SW480 (cell line): ENCODE results near the gene ECHDC1.
"Not testable (repeated sequence)": the region's sequence is repeated elsewhere in the genome, so short reads cannot be mapped to it uniquely, and the experiment has no call there.

Source experiments
- DNase-seq: peaks from one replicate; pipeline ENCODE4 v3.0.0-alpha.2; 2016; ENCODE audit warnings: low spot score

ECHDC1 gene

DNA sequence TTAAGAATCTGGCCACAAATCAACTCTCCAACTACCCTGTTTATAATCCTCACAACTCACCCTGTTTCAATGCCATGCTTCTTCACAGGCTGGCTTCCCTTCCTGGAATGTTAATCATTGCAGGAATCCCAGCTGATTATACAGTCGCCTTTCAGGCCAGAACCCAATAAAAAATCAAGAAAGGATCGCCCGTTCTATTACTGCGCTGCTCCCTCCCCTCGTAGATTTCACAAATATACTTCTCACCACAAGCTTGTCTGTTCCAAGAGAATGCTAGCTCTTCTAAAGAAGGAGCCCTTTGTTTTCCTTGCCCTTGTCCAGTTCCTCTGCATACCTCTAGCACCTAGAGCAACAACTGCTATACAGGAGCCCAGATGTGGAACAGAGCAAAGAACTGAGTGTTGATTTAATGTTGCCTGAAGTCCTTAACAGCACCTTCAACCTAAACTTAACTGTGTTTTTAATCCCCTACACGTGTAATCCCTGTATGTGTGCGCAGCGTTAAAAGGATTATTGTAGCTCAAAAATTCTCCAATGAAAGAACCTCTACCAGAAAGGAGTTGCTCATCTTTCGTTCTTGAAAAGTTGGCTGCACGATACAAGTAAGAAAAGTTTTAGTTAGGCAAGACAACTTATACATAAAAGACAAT lies 988 bp downstream of the ECHDC1 start:
- peak; percentile 55 for DNase-seq

DNA sequence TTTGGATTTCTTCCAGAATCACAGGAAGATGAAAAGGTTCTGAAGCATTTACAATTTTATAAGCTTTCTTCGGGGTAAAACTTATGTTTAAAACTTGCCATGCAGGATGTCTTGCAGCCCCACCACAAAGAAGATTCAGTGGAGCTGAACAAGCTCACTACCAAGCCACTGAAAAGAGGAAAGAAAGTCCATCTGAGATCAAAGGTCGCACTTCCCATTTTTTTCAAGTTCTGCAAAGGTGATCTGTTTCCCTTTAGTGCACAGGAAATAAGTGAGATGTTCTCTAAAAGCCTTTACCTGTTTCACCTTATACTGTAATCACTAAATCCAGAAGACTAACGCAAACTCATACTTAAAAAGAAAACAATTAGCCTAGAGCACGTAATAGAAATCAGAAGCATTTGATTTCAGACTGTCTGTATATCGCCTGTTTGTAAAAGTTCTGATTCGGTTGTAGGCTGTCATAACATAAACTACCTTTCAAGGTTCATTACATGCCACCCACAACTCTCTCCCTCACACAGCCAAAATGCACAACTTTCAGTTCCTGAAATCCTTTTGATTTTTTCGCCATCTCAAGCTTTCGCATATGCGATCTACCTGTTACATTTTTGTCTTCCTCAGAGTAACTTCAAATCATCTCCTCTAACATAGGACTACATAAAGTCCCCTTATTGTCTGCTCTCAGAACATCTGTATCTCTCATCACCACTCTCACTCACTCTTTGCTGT lies 1.8 kb downstream of the ECHDC1 start:
- no peak for DNase-seq

DNA sequence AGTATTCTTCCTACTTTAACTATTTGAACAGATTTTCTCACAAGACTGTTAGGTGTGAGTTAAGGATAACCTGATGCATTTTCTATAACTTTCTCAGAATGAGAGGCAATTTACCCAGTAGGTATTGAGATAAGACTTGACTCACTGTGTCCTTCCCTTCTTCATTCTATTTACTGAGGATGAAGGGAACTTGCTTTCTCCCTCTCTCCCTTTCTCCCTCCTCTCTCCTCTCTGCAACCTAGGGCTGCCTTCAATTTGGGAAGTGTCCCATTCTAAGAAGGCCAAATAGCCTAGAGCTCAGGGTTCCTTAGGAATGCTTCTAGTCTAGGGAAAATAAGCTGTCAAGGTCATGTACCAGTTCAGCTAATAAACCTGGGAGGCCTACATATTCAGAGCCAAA lies 3.2 kb downstream of the ECHDC1 start:
- DNase-seq: no peak

DNA sequence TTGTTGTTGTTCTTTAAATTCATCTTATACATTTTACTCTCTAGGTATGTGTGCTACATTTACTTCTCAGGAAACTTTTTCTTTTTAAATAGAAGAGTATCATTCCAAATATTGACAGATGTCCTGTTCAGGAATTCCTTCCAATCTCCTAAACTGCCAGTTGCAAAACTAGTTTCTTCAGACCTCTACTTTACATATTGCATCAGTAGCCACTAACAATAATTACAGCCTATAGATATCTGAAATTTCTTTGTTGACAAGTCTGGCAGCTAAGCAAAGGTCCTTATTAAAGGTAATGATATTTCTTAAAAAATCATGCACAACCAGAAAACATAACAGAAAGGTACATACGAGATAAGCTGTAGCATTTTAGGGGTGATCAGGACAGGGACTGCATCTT lies 4.5 kb downstream of the ECHDC1 start:
- DNase-seq: no peak

DNA sequence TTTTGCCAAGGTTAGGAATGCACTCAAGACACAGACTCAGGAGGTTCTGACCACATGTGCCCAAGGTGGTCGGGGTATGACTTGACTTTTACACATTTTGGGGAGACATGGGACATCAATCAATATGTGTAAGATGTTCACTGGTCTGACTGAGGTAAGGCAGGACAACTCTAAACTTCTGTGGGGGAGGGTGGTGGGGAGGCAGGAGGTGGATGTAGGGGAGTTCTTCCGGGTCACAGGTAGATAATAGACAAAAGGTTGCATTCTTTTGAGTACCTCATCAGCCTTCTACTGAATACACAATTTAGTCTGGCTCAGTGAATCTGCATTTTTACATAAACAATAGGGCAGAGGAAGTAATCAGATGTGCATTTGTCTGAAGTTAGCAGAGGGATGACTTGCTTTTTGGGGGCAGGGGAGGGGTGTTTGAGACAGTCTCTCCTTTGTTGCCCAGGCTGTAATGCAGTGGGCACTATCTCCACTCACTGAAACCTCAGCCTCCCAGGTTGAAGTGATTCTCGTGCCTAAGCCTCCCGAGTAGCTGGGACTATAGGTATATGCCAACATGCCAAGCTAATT lies 10.9 kb downstream of the ECHDC1 start:
- DNase-seq: no peak

DNA sequence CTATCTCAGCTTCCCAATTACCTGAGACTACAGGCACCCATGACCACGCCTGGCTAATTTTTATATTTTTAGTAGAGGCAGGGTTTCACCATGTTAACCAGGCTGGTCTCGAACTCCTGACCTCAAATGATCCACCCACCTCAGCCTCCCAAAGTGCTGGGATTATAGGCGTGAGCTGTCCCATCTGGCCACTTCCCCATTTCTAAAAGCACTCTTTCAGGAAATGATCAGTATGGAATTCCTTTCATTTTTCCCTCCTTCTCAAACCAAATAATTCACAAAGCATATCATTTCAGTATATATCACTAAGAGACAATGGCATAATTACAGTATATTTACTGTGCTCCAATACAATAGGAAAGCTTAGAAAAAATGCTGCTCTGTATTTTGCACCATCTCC lies 12.2 kb downstream of the ECHDC1 start:
- not testable (repeated sequence) for DNase-seq

DNA sequence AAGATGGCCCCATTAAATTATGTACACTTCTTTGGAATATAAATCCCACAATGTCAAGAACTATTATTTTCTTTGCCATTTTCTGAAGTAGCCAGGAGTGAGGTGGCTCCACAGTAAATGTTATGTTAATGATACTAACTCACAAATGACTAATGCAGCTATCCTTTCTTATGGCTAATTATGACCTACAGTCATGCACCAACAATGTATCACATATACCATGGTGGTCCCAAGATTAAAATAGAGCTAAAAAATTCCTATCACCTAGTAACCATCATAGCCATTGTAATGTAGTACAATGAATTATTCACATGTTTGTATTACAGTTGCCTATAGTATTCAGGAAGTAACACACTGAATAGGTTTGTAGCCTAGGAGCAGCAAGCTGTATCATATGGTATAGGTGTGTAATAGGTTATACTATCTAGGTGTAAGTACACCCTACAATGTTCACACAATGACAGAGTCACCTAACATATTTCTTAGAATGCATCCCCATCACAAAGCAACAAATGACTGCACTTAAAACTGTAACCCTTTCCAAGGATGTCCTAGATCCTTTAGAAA lies 15.3 kb downstream of the ECHDC1 start:
- DNase-seq: no peak

DNA sequence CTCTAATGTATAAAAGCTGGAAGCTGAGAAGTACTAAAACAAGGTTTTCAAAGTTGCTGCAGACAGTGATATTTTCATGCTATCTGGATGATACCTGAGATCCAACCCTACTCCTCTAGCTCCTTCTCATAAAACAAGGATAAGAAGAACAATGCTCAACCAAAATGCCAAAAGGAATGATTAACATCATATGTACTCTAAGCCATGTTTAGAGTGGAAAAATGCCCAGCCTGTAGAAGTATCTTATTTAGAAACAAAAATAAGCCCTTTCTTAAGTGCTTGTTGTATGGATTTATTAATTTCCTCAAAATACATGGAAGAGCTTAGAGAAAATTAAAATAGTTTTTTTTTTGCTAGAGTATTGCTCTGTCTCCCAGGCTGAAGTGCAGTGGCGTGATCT lies 23.7 kb downstream of the ECHDC1 start:
- no peak for DNase-seq

DNA sequence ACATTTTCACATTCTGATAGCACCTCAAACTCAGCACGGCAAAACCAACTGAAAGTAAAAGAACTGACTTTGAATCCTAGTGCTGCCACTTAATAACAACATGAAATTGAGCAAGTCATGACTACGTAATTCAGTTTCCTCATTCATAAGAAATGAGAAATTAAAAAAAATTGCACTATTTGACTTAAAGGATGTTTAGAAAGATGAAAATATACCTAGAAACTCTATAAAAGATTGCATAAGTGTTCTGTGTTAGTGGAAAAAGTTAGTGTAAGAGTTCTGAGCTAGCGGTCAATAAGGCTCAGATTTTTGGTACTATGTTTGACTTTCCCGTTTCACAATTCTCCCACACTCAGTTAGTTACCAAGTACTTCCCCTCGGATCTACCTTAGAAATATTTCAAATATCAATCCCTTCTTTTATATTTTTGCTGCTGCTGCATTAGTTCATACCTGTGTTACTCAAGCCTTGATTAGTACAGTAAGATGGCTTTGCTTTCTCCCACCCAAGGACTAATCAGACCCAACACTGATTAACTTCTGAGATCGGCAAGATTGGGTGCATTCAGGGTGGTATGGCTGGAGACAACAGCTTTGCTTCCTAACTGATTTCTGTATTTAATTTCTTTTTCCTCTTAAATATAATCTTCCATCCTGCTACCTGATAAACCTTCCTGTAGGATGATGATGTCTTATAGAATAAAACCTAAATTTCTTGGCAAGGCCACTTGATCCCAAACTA lies 25.9 kb downstream of the ECHDC1 start:
- DNase-seq: no peak

DNA sequence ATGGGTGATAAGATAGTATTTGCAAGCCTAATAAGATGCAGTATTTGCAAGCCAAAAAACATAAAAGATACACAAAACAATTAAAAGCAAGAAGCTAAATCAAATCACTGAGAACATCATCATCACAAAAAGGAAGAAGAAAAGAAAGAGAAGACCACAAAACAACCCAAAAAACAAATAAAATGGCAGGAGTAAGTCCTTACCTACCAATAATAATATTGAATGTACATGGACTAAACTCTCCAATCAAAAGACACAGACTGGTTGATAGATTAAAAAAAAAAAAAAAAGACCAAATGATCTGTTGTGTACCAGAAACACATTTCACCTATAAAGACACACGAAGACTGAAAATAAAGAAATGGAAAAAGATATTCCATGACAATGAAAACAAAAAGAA lies 37.7 kb downstream of the ECHDC1 start:
- no peak for DNase-seq

DNA sequence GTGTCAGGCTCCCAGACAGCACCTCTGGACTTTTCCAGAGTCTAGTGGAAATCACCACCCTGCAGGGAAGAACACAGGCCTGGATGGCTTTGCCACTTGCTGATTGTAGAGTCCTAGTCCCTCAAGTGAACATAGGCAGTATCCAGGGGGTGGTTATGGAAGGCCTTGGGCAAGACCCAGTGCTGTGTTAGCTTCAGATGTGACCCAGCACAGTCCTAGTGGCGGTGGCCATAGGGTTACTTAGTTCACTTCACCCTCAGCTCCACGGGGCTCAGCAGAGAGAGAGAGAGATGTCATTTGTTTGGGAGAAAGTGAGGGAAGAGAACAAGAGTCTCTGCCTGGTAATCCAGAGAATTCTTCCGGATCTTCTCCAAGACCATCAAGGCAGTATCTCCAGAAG lies 39.5 kb downstream of the ECHDC1 start:
- DNase-seq: no peak

DNA sequence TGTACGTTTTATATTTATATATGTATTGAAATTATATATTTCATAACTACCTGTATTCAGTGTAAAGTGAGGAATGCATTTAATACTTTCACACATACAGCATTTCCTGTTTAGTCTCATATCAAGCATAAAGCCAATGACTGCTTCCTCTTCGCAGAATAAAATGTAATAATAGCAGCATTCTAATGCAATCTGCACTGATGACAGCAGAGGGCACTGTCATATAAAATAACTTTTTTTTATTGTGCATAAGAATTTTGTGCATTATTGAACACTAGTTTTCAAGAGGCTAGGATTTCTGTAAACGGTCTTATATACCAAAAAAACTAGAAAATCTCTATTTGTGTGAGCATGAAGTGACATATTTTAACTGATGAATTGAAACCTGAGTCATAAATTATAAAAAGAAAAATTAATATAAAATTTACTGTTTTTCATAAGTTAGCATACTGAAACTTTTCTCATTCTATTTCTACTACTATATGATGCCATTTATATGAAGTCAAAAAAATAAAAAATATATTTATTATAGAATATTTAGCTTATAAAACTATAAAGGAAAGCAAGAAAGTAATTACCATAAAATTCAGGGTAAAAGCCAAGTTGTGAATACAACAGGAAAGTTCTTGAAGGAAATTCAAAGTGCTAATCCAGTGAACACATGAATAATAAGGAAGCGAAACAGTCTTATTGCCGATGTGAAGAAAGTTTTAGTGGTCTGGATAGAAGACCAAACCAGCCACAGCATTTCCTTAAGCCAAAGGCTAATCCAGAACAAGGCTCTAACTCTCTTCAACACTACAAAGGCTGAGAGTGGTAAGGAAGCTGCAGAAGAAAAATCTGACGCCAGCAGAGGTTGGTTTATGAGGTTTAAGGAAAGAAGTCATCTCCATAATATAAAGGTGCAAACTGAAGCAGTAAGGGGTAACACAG lies 40.4 kb downstream of the ECHDC1 start:
- DNase-seq: peak; percentile 9

DNA sequence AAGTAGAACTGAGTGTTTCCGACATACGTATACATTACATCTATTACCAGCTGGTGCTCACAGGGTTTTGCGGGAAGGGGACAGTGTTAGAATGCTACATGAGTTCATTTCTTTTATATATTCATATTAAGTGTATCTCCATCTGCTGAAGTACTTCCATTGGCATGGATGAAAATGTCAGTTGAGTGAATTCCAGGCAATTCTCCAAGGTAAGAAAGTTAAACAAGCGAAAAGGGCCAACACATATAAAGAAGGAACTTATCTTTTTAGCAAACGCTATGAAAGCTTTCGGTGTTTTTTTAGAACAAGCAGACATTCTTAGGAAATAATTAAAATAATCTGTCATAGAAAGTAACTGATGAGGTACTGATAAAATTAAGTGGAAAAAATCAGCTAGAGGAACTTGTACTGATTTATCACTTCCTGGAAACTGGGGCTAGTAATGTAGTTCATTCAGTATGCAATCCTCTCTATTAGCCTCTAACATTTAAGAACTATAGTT lies 42.2 kb downstream of the ECHDC1 start:
- no peak for DNase-seq

DNA sequence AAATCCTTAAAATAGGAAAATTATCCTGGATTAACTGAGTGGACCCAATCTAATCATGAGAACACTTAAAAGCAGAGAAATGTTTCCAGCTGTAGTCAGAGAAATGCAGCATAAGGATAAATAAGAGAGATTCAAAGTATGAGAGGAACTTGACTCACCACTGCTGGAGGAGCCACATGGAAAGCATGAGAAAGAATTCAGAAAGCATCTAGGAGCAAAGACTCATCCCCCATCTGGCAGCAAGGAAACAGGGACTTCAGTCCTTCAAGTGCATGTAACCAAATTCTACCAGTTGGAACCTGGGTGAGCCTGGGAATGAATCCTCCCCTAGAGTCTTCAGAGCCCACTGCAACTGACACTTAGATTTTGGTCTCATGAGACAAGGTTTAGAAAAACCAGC lies 43.0 kb downstream of the ECHDC1 start:
- DNase-seq: no peak

DNA sequence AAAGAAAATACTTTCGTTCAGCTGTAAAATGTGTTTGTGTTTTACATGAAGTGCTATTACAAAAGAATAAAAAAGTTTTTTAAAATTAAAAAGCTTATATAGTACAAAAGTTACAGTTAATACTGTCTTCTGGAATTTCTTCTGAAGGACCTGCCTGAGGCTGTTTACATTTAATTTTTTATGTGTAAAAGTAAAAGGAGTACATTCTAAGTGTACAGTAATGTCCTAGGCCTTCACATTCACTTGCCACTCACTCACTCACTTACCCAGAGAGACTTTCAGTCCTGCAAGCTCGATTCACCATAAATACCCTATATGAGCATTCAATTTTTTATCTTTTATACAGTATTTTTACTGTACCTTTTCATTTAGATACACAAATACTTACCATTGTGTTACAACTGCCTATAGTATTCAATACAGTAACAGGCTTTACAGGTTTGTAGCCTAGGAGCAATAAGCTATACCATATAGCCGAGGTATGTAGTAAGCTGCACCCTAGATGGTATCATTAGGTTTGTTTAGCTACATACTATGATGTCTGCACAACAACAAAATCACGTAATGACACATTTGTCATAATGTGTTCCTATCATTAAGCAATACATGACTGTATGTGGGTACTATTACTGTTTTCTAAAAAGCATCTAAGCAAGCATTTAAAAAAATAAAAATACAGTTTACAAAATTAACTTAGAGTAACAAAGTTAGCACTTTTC lies 43.7 kb downstream of the ECHDC1 start:
- DNase-seq: no peak

DNA sequence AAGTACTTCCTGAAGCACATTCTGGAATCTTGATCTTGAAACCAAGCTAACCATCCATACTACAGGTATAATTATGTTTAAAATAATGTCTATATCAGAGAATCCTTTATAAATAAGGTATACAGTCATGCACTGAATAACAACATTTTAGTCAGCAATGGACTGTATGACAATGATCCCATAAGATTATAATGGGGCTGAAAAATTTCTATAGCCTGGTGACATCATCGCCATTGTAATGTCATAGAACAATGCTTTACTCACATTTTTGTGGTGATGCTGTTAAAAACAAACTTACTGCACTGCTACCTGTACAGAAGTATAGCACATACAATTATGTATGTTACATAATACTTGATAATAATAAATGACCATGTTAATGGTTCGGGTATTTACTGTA lies 44.9 kb downstream of the ECHDC1 start:
- no peak for DNase-seq

DNA sequence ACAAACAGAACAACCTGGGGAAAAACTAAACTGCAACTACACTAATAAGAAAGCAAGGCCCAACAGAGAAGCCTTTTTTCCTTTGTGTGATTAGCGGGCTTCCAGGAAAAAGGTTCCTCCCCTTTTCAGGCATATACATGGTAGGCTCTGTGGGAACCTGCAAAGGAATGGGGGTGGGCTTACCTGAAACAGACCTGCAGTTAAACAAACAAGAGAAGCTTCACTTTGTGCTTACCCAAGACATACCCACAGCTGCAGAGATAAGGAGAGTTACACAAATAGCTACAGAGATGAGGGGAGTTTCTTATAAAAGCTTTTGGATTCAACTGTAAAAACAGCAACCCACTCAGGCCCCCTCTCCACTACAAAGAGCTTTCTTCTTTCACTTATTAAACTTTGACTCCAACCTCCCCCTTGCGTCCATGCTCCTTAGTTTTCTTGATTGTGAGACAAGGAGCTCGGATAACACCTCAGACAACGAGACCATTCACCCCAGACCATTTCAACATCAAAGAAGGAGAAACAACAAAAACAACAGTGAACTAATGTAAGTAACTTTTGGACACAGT lies 45.8 kb downstream of the ECHDC1 start:
- DNase-seq: no peak

DNA sequence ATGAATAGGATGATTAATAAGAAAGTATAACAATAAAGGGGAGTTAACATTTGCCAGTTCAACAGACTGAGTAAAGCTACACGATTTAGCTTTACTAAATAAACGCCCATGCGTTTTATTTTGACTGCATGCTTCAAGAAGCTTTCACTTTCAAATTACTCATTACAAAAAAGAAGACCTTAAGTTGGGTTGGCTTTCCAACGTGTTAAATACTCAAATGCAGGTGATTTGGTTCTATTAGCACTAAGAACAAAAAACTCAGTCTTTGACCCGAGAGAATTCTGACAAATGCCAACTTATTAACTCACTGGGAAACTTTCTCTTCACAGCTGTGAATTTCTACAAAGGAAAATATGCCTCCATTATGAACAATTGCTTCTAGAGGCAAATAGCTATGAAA lies 51.9 kb downstream of the ECHDC1 start:
- DNase-seq: no peak

DNA sequence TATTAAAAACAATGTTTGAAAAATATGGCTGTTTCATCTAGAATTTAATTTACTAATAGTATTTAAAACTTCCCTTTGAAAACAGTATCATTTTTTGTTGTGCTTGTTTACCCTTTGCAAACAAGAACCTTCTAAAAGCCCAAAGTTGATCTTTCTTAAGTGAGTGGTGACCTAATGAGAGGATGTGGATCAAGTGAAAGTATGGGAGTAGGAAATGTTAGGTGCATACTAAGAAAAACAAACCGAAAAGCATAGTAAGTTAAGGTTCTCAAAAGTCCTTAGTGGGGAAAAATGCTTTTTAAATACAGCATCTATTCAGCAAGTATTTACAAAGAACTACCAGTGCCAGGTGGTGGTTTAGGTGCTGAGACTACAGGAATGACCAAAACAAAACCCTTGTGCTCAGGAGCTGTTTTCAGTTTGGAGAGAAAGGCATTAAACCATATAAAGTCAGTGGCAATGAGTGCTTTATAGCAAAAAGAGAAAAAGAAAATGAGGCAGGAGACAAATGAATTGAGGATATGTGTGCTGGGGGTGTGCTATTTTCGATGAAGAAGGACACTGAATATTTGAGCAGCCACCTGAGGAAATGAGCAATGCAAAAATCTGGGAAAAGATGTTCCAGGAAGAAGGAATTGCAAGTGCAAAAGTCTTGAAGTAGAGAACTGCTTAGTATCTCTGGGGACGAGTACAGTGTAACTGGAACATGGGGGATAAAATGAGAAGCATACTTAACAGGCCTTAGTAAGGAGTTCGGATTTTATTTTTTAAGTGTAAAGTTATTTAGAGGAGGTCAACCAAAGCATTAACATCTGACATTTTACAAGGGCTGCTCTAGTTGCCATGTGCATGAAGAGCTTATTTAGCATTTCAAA lies 52.8 kb downstream of the ECHDC1 start:
- no peak for DNase-seq
